Trophoblast cell (in vitro differentiated cells and primary cell): ENCODE results near the gene CAPN8.

Experiments
- DNase-seq, 2 donors: peaks; one replicate each; pipeline ENCODE4 v3.0.0-alpha.2; 2016
- H2AFZ ChIP-seq: 2 replicates; pipeline ENCODE4 v1.6.1; 2013; ENCODE audit warnings: low read length, moderate library complexity, mild to moderate bottlenecking; ENCODE audit not compliant: insufficient read depth, poor library complexity
- H2AK5ac ChIP-seq: 2 replicates; pipeline ENCODE4 v1.6.1; 2013; ENCODE audit warnings: mild to moderate bottlenecking, low read length
- H2BK120ac ChIP-seq: 2 replicates; pipeline ENCODE4 v1.6.1; 2013; ENCODE audit warnings: low read length, mild to moderate bottlenecking, moderate library complexity; ENCODE audit not compliant: insufficient read depth, poor library complexity
- H2BK12ac ChIP-seq: 2 replicates; pipeline ENCODE4 v1.6.1; 2013; ENCODE audit warnings: mild to moderate bottlenecking, low read length, moderate library complexity
- H2BK5ac ChIP-seq: 2 replicates; pipeline ENCODE4 v1.6.1; 2013; ENCODE audit warnings: low read length, low read depth, moderate library complexity, mild to moderate bottlenecking; ENCODE audit not compliant: poor library complexity
- H3K14ac ChIP-seq: 2 replicates; pipeline ENCODE4 v1.6.1; 2013; ENCODE audit warnings: mild to moderate bottlenecking, low read length
- H3K18ac ChIP-seq: 2 replicates; pipeline ENCODE4 v1.6.1; 2013; ENCODE audit warnings: mild to moderate bottlenecking, low read length
- H3K23ac ChIP-seq: 2 replicates; pipeline ENCODE4 v1.6.1; 2013; ENCODE audit warnings: low read length
- H3K27ac ChIP-seq: 2 replicates; pipeline ENCODE4 v1.5.1; 2013; ENCODE audit warnings: low read depth, mild to moderate bottlenecking, inconsistent platforms, low read length, moderate library complexity
- H3K27me3 ChIP-seq: 2 replicates; pipeline ENCODE4 v1.6.1; 2013; ENCODE audit warnings: inconsistent platforms, mild to moderate bottlenecking, low read length, moderate library complexity; ENCODE audit not compliant: insufficient read depth
- H3K36me3 ChIP-seq, 2 experiments: 1 replicate in 1 of 2; 2 replicates in 1 of 2; pipeline ENCODE4 v1.6.1; 2013; ENCODE audit warnings: low read length in 2 of 2, mild to moderate bottlenecking in 2 of 2, moderate library complexity in 1 of 2; ENCODE audit not compliant: insufficient read depth in 2 of 2, control insufficient read depth in 1 of 2
- H3K4ac ChIP-seq: 2 replicates; pipeline ENCODE4 v1.6.1; 2013; ENCODE audit warnings: low read depth, mild to moderate bottlenecking, low read length, moderate library complexity
- H3K4me1 ChIP-seq, 2 experiments: 1 replicate in 1 of 2; 2 replicates in 1 of 2; pipeline ENCODE4 v1.6.1; 2013; ENCODE audit warnings: low read length in 2 of 2, mild to moderate bottlenecking in 2 of 2, moderate library complexity in 1 of 2; ENCODE audit not compliant: insufficient read depth in 2 of 2, control insufficient read depth in 1 of 2
- H3K4me2 ChIP-seq: 2 replicates; pipeline ENCODE4 v1.6.1; 2013; ENCODE audit warnings: inconsistent platforms, mild to moderate bottlenecking, low read length, moderate library complexity
- H3K4me3 ChIP-seq: 2 replicates; pipeline ENCODE4 v1.5.1; 2013; ENCODE audit warnings: mild to moderate bottlenecking, low read depth, low read length, inconsistent platforms
- H3K79me1 ChIP-seq: one replicate; pipeline ENCODE4 v1.6.1; 2013; ENCODE audit warnings: low read length
- H3K79me2 ChIP-seq: 2 replicates; pipeline ENCODE4 v1.6.1; 2013; ENCODE audit warnings: low read length, mild to moderate bottlenecking; ENCODE audit not compliant: control insufficient read depth, insufficient read depth, poor library complexity
- H3K9ac ChIP-seq: 2 replicates; pipeline ENCODE4 v1.6.1; 2013; ENCODE audit warnings: mild to moderate bottlenecking, low read length
- H3K9me3 ChIP-seq: 2 replicates; pipeline ENCODE4 v1.6.1; 2013; ENCODE audit warnings: low read depth, mild to moderate bottlenecking, control low read depth, inconsistent platforms, low read length; ENCODE audit not compliant: insufficient read depth
- H4K12ac ChIP-seq: 2 replicates; pipeline ENCODE4 v1.6.1; 2013; ENCODE audit warnings: low read depth, mild to moderate bottlenecking, low read length, moderate library complexity
- H4K8ac ChIP-seq: 2 replicates; pipeline ENCODE4 v1.6.1; 2013; ENCODE audit warnings: low read depth, mild to moderate bottlenecking, low read length, moderate library complexity
- H4K91ac ChIP-seq: one replicate; pipeline ENCODE4 v1.6.1; 2013; ENCODE audit warnings: low read depth, mild to moderate bottlenecking, low read length, moderate library complexity
- WGBS: extraction: QIAGEN DNeasy Blood & Tissue Kit; methylation state at CpG from one replicate; pipeline ENCODE4 v1.1.7; 2013; ENCODE audit warnings: missing lambda C conversion rate; ENCODE audit not compliant: insufficient read length, insufficient coverage; ENCODE audit errors: extremely low coverage; 5-methylcytosine and 5-hydroxymethylcytosine counted together

Gene CAPN8

DNA sequence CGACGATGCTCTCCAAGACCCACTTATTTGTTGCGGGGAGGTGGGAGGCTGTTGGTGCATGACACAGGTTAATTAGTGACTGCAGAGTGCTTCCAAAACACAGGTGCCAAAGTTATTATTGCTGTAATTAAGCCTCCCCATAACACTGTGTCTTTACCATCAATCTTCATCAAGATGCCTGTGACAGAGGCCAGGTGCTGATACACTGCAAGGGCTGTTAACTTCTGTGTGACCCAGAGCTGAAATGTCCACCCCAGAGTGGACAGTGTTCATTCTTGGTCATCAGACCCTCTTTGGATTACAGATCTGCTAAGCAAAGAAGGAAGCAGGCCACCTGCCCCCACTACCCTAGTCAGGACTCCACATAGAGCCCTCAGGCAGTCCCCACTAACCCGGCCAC is 55.5 kb downstream of the CAPN8 start:
- WGBS: no CpG with 5 or more reads among the region's 4 CpGs
- H3K9ac ChIP-seq: no peak overlapping the region
- peaks cover 8% of the 10 kb centered on the region for H3K9me3 ChIP-seq
- DNase-seq: no peak
- H2AK5ac ChIP-seq: no peak overlapping the region
- H3K36me3 ChIP-seq: no peaks in the 10 kb centered on the region
- no peak overlapping the region for H2AFZ ChIP-seq
- no peak overlapping the region for H2BK5ac ChIP-seq
- H3K27me3 ChIP-seq: no peaks in the 10 kb centered on the region
- no peak overlapping the region for H3K4ac ChIP-seq
- H4K91ac ChIP-seq: no peak overlapping the region
- no peak overlapping the region for H3K4me2 ChIP-seq
- no peak overlapping the region for H3K18ac ChIP-seq
- no peaks in the 10 kb centered on the region for H3K4me1 ChIP-seq
- H4K8ac ChIP-seq: no peak overlapping the region
- no peak overlapping the region for H2BK120ac ChIP-seq
- no peaks in the 10 kb centered on the region for H3K79me1 ChIP-seq
- no peak overlapping the region for H4K12ac ChIP-seq
- H3K4me3 ChIP-seq: no peak overlapping the region
- H3K14ac ChIP-seq: no peak overlapping the region
- H3K23ac ChIP-seq: no peak overlapping the region
- H3K79me2 ChIP-seq: no peaks in the 10 kb centered on the region
- no peak overlapping the region for H3K27ac ChIP-seq
- H2BK12ac ChIP-seq: no peak overlapping the region

DNA sequence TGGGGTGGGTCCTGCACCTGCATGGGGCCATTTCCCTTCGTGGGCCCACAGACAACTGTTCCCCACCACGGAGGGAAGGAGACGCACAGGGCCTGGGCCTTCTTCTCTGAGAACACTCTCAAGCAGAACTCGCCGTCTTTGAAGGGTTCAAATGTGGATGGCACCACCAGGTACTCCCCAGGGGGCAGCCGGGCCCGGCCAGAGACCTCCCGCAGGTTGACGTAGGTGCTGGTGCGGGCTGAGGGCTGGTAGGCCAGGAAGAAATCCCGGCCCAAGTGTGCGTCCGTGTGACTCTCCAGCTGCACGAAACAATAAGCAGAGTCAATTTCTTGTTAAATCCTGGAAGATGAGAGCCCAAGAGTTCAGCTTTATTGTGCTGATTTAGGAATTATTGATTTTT is 56.4 kb downstream of the CAPN8 start:
- whole genome bisulfite sequencing: no CpG with 5 or more reads among the region's 14 CpGs
- Histone ChIP-seq H3K18ac (no peak overlapping the region), H4K8ac (no peak overlapping the region), H2AFZ (no peak overlapping the region), H3K36me3 (no peaks in the 10 kb centered on the region), H3K4me2 (no peak overlapping the region), H3K23ac (no peak overlapping the region), H3K4me1 (no peaks in the 10 kb centered on the region), H2BK5ac (no peak overlapping the region), H3K14ac (no peak overlapping the region), H3K4ac (no peak overlapping the region), H3K27ac (no peak overlapping the region), H3K9me3 (peaks cover 8% of the 10 kb centered on the region), H3K79me2 (no peaks in the 10 kb centered on the region), H3K9ac (no peak overlapping the region), H3K4me3 (no peak overlapping the region), H4K12ac (no peak overlapping the region), H3K27me3 (no peaks in the 10 kb centered on the region), H2BK12ac (no peak overlapping the region), H2BK120ac (no peak overlapping the region), H2AK5ac (no peak overlapping the region), H4K91ac (no peak overlapping the region), H3K79me1 (no peaks in the 10 kb centered on the region)
- no peak for DNase-seq

- Histone ChIP-seq H3K23ac (no peak overlapping the region), H3K4me1 (no peaks in the 10 kb centered on the region), H2AFZ (no peak overlapping the region), H3K9ac (no peak overlapping the region), H3K4ac (no peak overlapping the region), H4K91ac (no peak overlapping the region), H2BK5ac (no peak overlapping the region), H3K4me3 (no peak overlapping the region), H3K9me3 (no peaks in the 10 kb centered on the region), H2BK12ac (no peak overlapping the region), H2AK5ac (no peak overlapping the region), H3K4me2 (no peak overlapping the region), H4K8ac (no peak overlapping the region), H3K79me2 (no peaks in the 10 kb centered on the region), H3K36me3 (no peaks in the 10 kb centered on the region), H2BK120ac (no peak overlapping the region), H3K18ac (no peak overlapping the region), H4K12ac (no peak overlapping the region), H3K14ac (no peak overlapping the region), H3K27ac (no peak overlapping the region), H3K79me1 (no peaks in the 10 kb centered on the region), H3K27me3 (no peaks in the 10 kb centered on the region)
- WGBS: 100% methylated on average over 1 of the region's 1 CpG
- DNase-seq: no peak
These were observed 107.0 kb downstream of the CAPN8 start for GRCh38 chr1:223558512-223558911.

- WGBS: no CpG with 5 or more reads among the region's 5 CpGs
These were observed 108.4 kb downstream of the CAPN8 start for GRCh38 chr1:223557130-223557475.

More at GRCh38 chr1:223557130-223557475, 108.4 kb downstream of the CAPN8 start:
- Histone ChIP-seq H3K4me3 (no peak overlapping the region), H2AFZ (no peak overlapping the region), H3K4me1 (no peaks in the 10 kb centered on the region), H3K9ac (no peak overlapping the region), H3K14ac (no peak overlapping the region), H3K27me3 (no peaks in the 10 kb centered on the region), H4K8ac (no peak overlapping the region), H3K36me3 (no peaks in the 10 kb centered on the region), H2BK120ac (no peak overlapping the region), H2AK5ac (no peak overlapping the region), H3K4ac (no peak overlapping the region), H3K23ac (no peak overlapping the region), H2BK5ac (no peak overlapping the region), H3K79me1 (no peaks in the 10 kb centered on the region), H3K4me2 (no peak overlapping the region), H2BK12ac (no peak overlapping the region), H4K91ac (no peak overlapping the region), H4K12ac (no peak overlapping the region), H3K9me3 (no peaks in the 10 kb centered on the region), H3K27ac (no peak overlapping the region), H3K79me2 (no peaks in the 10 kb centered on the region), H3K18ac (no peak overlapping the region)
- no peak for DNase-seq
